Trophoblast cell (in vitro differentiated cells and primary cell): ENCODE results near the gene SLC27A1.

Experiments used
- DNase-seq, 2 donors: peaks; one replicate each; pipeline ENCODE4 v3.0.0-alpha.2; 2016
- H2AFZ ChIP-seq: 2 replicates; pipeline ENCODE4 v1.6.1; 2013; ENCODE audit warnings: low read length, moderate library complexity, mild to moderate bottlenecking; ENCODE audit not compliant: insufficient read depth, poor library complexity
- H2AK5ac ChIP-seq: 2 replicates; pipeline ENCODE4 v1.6.1; 2013; ENCODE audit warnings: mild to moderate bottlenecking, low read length
- H2BK120ac ChIP-seq: 2 replicates; pipeline ENCODE4 v1.6.1; 2013; ENCODE audit warnings: low read length, mild to moderate bottlenecking, moderate library complexity; ENCODE audit not compliant: insufficient read depth, poor library complexity
- H2BK12ac ChIP-seq: 2 replicates; pipeline ENCODE4 v1.6.1; 2013; ENCODE audit warnings: mild to moderate bottlenecking, low read length, moderate library complexity
- H2BK5ac ChIP-seq: 2 replicates; pipeline ENCODE4 v1.6.1; 2013; ENCODE audit warnings: low read length, low read depth, moderate library complexity, mild to moderate bottlenecking; ENCODE audit not compliant: poor library complexity
- H3K14ac ChIP-seq: 2 replicates; pipeline ENCODE4 v1.6.1; 2013; ENCODE audit warnings: mild to moderate bottlenecking, low read length
- H3K18ac ChIP-seq: 2 replicates; pipeline ENCODE4 v1.6.1; 2013; ENCODE audit warnings: mild to moderate bottlenecking, low read length
- H3K23ac ChIP-seq: 2 replicates; pipeline ENCODE4 v1.6.1; 2013; ENCODE audit warnings: low read length
- H3K27ac ChIP-seq: 2 replicates; pipeline ENCODE4 v1.5.1; 2013; ENCODE audit warnings: low read depth, mild to moderate bottlenecking, inconsistent platforms, low read length, moderate library complexity
- H3K27me3 ChIP-seq: 2 replicates; pipeline ENCODE4 v1.6.1; 2013; ENCODE audit warnings: inconsistent platforms, mild to moderate bottlenecking, low read length, moderate library complexity; ENCODE audit not compliant: insufficient read depth
- H3K36me3 ChIP-seq, 2 experiments: 1 replicate in 1 of 2; 2 replicates in 1 of 2; pipeline ENCODE4 v1.6.1; 2013; ENCODE audit warnings: low read length in 2 of 2, mild to moderate bottlenecking in 2 of 2, moderate library complexity in 1 of 2; ENCODE audit not compliant: insufficient read depth in 2 of 2, control insufficient read depth in 1 of 2
- H3K4ac ChIP-seq: 2 replicates; pipeline ENCODE4 v1.6.1; 2013; ENCODE audit warnings: low read depth, mild to moderate bottlenecking, low read length, moderate library complexity
- H3K4me1 ChIP-seq, 2 experiments: 1 replicate in 1 of 2; 2 replicates in 1 of 2; pipeline ENCODE4 v1.6.1; 2013; ENCODE audit warnings: low read length in 2 of 2, mild to moderate bottlenecking in 2 of 2, moderate library complexity in 1 of 2; ENCODE audit not compliant: insufficient read depth in 2 of 2, control insufficient read depth in 1 of 2
- H3K4me2 ChIP-seq: 2 replicates; pipeline ENCODE4 v1.6.1; 2013; ENCODE audit warnings: inconsistent platforms, mild to moderate bottlenecking, low read length, moderate library complexity
- H3K4me3 ChIP-seq: 2 replicates; pipeline ENCODE4 v1.5.1; 2013; ENCODE audit warnings: mild to moderate bottlenecking, low read depth, low read length, inconsistent platforms
- H3K79me1 ChIP-seq: one replicate; pipeline ENCODE4 v1.6.1; 2013; ENCODE audit warnings: low read length
- H3K79me2 ChIP-seq: 2 replicates; pipeline ENCODE4 v1.6.1; 2013; ENCODE audit warnings: low read length, mild to moderate bottlenecking; ENCODE audit not compliant: control insufficient read depth, insufficient read depth, poor library complexity
- H3K9ac ChIP-seq: 2 replicates; pipeline ENCODE4 v1.6.1; 2013; ENCODE audit warnings: mild to moderate bottlenecking, low read length
- H3K9me3 ChIP-seq: 2 replicates; pipeline ENCODE4 v1.6.1; 2013; ENCODE audit warnings: low read depth, mild to moderate bottlenecking, control low read depth, inconsistent platforms, low read length; ENCODE audit not compliant: insufficient read depth
- H4K12ac ChIP-seq: 2 replicates; pipeline ENCODE4 v1.6.1; 2013; ENCODE audit warnings: low read depth, mild to moderate bottlenecking, low read length, moderate library complexity
- H4K8ac ChIP-seq: 2 replicates; pipeline ENCODE4 v1.6.1; 2013; ENCODE audit warnings: low read depth, mild to moderate bottlenecking, low read length, moderate library complexity
- H4K91ac ChIP-seq: one replicate; pipeline ENCODE4 v1.6.1; 2013; ENCODE audit warnings: low read depth, mild to moderate bottlenecking, low read length, moderate library complexity
- WGBS: extraction: QIAGEN DNeasy Blood & Tissue Kit; methylation state at CpG from one replicate; pipeline ENCODE4 v1.1.7; 2013; ENCODE audit warnings: missing lambda C conversion rate; ENCODE audit not compliant: insufficient read length, insufficient coverage; ENCODE audit errors: extremely low coverage; 5-methylcytosine and 5-hydroxymethylcytosine counted together

The SLC27A1 gene

DNA sequence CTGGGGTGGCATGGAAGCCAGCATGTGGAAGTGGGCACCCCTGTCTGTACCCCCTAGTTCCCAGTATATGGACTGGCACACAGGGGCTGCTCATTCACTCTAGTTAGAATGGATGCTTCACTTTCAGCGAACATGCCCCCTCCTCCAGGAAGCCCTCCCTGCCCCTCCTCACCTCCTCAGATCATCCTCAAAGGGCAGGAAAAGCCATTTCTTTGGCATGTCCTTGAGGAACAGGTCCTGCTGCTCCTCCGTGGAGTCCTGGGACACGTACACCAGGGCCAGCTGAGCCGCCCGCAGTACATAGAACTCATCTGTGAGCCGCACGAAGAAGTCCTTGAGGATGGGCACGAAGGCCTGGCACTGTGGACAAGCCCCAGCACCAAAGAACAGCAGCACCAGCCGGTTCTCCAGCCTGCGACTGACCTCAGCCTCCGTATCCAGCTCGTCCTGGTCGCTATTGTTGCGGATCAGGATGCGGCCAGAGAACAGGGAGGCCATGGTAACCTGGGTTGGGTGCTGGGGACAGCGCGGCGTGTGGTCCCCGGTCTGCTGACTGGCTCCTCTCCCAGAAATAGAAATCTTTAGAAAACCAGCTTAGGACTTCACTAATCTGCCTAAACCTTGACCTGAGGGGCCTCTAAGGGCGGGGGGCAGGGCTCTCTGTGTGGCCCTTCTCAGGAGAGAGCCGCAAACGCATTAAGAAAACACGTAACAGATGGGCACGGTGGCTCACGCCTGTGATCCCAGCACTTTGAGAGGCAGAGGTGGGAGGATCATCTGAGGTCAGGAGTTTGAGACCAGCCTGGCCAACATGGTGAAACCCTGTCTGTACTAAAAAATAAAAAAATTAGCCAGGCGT is 9.7 kb upstream of the SLC27A1 start, which contains the start of gene NXNL1:
TSS of gene NXNL1 (minus strand) at position 555 of the 859 bp plus-strand sequence. CDS start at position 498, 57 bp downstream.
- no peak within 1 kb of the TSS for H2BK5ac ChIP-seq
- H4K8ac ChIP-seq, result no peak within 1 kb of the TSS
- DNase-seq, result peak in 1 of 2 donors; percentile 50
- no peak within 1 kb of the TSS for H3K18ac ChIP-seq
- H2AFZ ChIP-seq, result no peak within 1 kb of the TSS
- no peak within 1 kb of the TSS for H4K91ac ChIP-seq
- H2AK5ac ChIP-seq, result no peak within 1 kb of the TSS
- H3K9ac ChIP-seq, result no peak within 1 kb of the TSS
- no peaks in the 10 kb centered on the region for H3K79me1 ChIP-seq
- H3K23ac ChIP-seq, result no peak within 1 kb of the TSS
- no peak within 1 kb of the TSS for H3K4me3 ChIP-seq
- no peak within 1 kb of the TSS for H4K12ac ChIP-seq
- H3K36me3 ChIP-seq, result no peaks in the 10 kb centered on the region
- no peaks in the 10 kb centered on the region for H3K4me1 ChIP-seq
- no peak within 1 kb of the TSS for H3K4ac ChIP-seq
- H3K9me3 ChIP-seq, result peaks cover 4% of the 10 kb centered on the region
- H2BK12ac ChIP-seq, result no peak within 1 kb of the TSS
- no CpG with 5 or more reads among the region's 26 CpGs for WGBS
- no peak within 1 kb of the TSS for H3K27ac ChIP-seq
- H3K14ac ChIP-seq, result no peak within 1 kb of the TSS
- H3K27me3 ChIP-seq, result peaks cover 8% of the 10 kb centered on the region
- no peak within 1 kb of the TSS for H2BK120ac ChIP-seq
- no peaks in the 10 kb centered on the region for H3K79me2 ChIP-seq
- no peak within 1 kb of the TSS for H3K4me2 ChIP-seq

DNA sequence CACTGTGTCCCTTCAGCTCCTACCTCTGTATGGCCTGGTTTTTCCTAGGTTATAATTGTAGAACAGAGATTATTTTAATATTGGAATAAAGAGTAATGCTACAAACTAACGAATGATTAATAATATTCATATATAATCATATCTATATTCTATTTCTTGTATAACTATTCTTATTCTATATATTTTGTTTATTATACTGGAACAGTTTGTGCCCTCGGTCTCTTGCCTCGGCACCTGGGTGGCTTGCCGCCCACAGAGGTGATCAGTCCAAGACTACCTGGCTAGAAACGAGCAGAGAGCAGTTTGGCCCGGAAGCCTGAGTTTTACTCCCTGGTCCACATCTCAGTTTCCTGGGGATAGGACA is 3.9 kb upstream of the SLC27A1 start:
- H3K9ac ChIP-seq, result no peak overlapping the region
- H2AK5ac ChIP-seq, result no peak overlapping the region
- peaks cover 3% of the 10 kb centered on the region for H3K79me2 ChIP-seq
- H3K36me3 ChIP-seq, result no peaks in the 10 kb centered on the region
- H3K4me3 ChIP-seq, result no peak overlapping the region
- H3K14ac ChIP-seq, result no peak overlapping the region
- peaks cover 3% of the 10 kb centered on the region for H3K79me1 ChIP-seq
- H3K23ac ChIP-seq, result no peak overlapping the region
- no peak overlapping the region for H3K4me2 ChIP-seq
- no peak overlapping the region for H2BK12ac ChIP-seq
- H2BK120ac ChIP-seq, result no peak overlapping the region
- no peak overlapping the region for H4K91ac ChIP-seq
- H3K9me3 ChIP-seq, result no peaks in the 10 kb centered on the region
- H3K4me1 ChIP-seq, result peaks cover 4 to 6% of the 10 kb centered on the region in 2 experiments
- H4K8ac ChIP-seq, result no peak overlapping the region
- no CpG with 5 or more reads among the region's 6 CpGs for WGBS
- H2BK5ac ChIP-seq, result no peak overlapping the region
- H4K12ac ChIP-seq, result no peak overlapping the region
- H3K27ac ChIP-seq, result no peak overlapping the region
- no peak overlapping the region for H2AFZ ChIP-seq
- H3K4ac ChIP-seq, result no peak overlapping the region
- H3K18ac ChIP-seq, result no peak overlapping the region
- no peak for DNase-seq
- peaks cover 4% of the 10 kb centered on the region for H3K27me3 ChIP-seq

DNA sequence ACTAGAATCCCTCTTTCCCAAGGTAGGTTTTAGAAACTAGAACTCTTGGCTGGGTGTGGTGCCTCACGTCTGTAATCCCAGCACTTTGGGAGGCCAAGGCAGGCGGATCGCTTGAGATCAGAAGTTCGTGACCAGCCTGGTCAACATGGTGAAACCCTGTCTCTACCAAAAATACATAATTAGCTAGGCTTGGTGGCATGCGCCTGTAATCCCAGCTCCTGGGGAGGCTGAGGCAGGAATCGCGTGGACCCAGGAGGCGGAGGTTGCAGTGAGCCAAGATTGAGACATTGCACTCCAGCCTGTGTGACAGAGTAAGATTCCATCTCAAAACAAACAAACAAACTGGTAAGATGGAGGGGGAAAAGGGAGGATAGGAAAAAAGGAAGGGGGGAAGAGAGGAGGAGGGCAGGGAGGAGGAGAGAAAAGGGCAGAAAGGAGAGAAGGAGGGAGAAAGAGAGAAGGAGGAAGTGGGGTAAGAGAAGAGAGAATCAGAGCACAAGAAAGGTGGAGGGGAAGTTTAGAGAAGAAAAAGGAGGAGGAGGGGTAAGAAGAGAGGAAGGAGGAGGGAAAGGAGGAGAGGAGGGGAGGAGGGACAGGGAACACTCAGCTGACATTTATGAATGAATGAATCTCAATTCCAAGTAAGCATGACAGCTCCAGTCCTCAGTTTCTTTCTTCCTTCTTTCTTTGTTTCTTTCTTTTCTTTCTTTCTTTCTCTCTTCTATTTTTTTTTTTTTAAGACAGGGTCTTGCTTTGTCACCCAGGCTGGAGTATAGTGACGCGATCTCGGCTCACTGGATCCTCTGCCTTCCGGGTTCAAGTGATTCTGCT is 2.6 kb upstream of the SLC27A1 start:
- WGBS, result no CpG with 5 or more reads among the region's 12 CpGs
- no peak overlapping the region for H3K14ac ChIP-seq
- H3K79me2 ChIP-seq, result peaks cover 3% of the 10 kb centered on the region
- no peak overlapping the region for H2BK12ac ChIP-seq
- no peak overlapping the region for H2BK5ac ChIP-seq
- H3K4me3 ChIP-seq, result no peak overlapping the region
- no peak overlapping the region for H3K27ac ChIP-seq
- H2AFZ ChIP-seq, result no peak overlapping the region
- H3K27me3 ChIP-seq, result peaks cover 6% of the 10 kb centered on the region
- peaks cover 3% of the 10 kb centered on the region for H3K79me1 ChIP-seq
- no peak overlapping the region for H2BK120ac ChIP-seq
- H3K36me3 ChIP-seq, result no peaks in the 10 kb centered on the region
- peaks cover 4 to 6% of the 10 kb centered on the region in 2 experiments for H3K4me1 ChIP-seq
- H4K12ac ChIP-seq, result no peak overlapping the region
- no peak overlapping the region for H2AK5ac ChIP-seq
- H4K8ac ChIP-seq, result no peak overlapping the region
- H3K18ac ChIP-seq, result no peak overlapping the region
- no peak for DNase-seq
- H3K4ac ChIP-seq, result no peak overlapping the region
- no peak overlapping the region for H3K23ac ChIP-seq
- H3K9ac ChIP-seq, result no peak overlapping the region
- H4K91ac ChIP-seq, result no peak overlapping the region
- H3K4me2 ChIP-seq, result no peak overlapping the region
- H3K9me3 ChIP-seq, result no peaks in the 10 kb centered on the region

DNA sequence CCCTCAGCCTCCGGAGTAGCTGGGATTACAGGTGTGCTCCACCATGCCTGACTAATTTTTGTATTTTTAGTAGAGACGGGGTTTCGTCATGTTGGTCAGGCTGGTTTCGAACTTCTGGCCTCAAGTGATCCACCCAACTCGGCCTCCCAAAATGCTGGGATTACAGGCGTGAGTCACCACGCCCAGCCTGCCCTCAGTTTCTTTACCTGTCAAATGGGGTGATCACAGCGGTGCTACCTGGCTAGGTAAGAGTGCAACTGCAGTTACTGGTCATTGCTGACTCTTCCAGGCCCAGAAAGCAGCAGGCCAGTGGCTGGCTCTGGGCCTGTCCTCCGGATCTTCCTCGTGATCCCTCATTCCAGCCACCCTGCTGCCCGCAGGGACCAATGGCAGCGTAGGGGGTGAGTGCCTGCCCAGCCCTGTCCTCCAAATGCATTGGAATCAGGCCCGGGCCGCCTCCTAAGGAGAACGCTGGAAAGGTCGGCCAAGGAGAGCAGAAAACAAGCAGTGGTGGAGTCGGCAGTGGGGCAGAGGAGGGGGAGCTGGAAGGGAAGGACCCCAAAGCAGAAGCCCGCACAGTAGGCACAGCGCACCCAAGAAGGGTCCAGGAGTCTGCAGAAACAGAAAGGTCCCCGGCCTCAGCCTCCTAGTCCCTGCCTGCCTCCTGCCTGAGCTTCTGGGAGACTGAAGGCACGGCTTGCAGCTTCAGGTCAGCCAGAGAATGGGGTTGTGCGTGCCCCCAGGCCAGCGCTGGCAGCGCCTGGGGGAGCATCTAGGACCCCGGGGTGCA is 1.8 kb upstream of the SLC27A1 start:
- no CpG with 5 or more reads among the region's 25 CpGs for WGBS

More for the DNA sequence above, 1.8 kb upstream of the SLC27A1 start:
- no peak overlapping the region for H3K23ac ChIP-seq
- no peak overlapping the region for H3K14ac ChIP-seq
- H3K4me2 ChIP-seq, result peak overlapping the region; percentile 82
- no peak overlapping the region for H2BK120ac ChIP-seq
- H3K27me3 ChIP-seq, result peaks cover 6% of the 10 kb centered on the region
- no peak overlapping the region for H2BK5ac ChIP-seq
- H4K12ac ChIP-seq, result no peak overlapping the region
- H3K36me3 ChIP-seq, result no peaks in the 10 kb centered on the region
- H3K4me3 ChIP-seq, result no peak overlapping the region
- H3K18ac ChIP-seq, result no peak overlapping the region
- no peaks in the 10 kb centered on the region for H3K9me3 ChIP-seq
- H3K79me2 ChIP-seq, result peaks cover 3% of the 10 kb centered on the region
- peak overlapping the region; percentile 74 for H2AFZ ChIP-seq
- peaks cover 3% of the 10 kb centered on the region for H3K79me1 ChIP-seq
- no peak for DNase-seq
- no peak overlapping the region for H3K27ac ChIP-seq
- no peak overlapping the region for H3K9ac ChIP-seq
- no peak overlapping the region for H4K8ac ChIP-seq
- no peak overlapping the region for H2AK5ac ChIP-seq
- no peak overlapping the region for H2BK12ac ChIP-seq
- peaks cover 4 to 6% of the 10 kb centered on the region in 2 experiments for H3K4me1 ChIP-seq
- no peak overlapping the region for H3K4ac ChIP-seq
- H4K91ac ChIP-seq, result no peak overlapping the region
